Tibial artery (tissue), 4 donors: Measurements from ENCODE around the gene ZIM2.

Source experiments
- DNase-seq, 2 donors: peaks; one replicate each; pipeline ENCODE4 v3.0.0-alpha.2; 2019
- H3K27ac ChIP-seq, 2 donors: fragments of 200-600 bp; sonication (generic) in 1 of 2; 1 replicate in 1 of 2; 2 replicates in 1 of 2; pipeline ENCODE4 v1.5.1; 2018 to 2019; ENCODE audit warnings: mild to moderate bottlenecking in 1 of 2
- H3K27me3 ChIP-seq, 2 donors: fragments of 200-600 bp; sonication (generic) in 1 of 2; one replicate each; pipeline versions ENCODE4 v1.5.1 to v1.6.0; 2016 to 2019
- H3K36me3 ChIP-seq, 3 donors: fragments of 200-600 bp; sonication (generic) in 2 of 3; one replicate each; pipeline ENCODE4 v1.5.1; 2016 to 2019; ENCODE audit warnings: mild to moderate bottlenecking in 2 of 3
- H3K4me1 ChIP-seq, 4 donors: fragments of 200-600 bp; sonication (generic) in 2 of 4; 1 replicate in 3 of 4; 2 replicates in 1 of 4; pipeline ENCODE4 v1.5.1; 2016 to 2019
- H3K4me3 ChIP-seq, 2 donors: fragments of 200-600 bp; sonication (generic) in 1 of 2; 1 replicate in 1 of 2; 2 replicates in 1 of 2; pipeline ENCODE4 v1.5.1; 2018 to 2019; ENCODE audit warnings: mild to moderate bottlenecking in 2 of 2
- H3K9me3 ChIP-seq, 3 donors: fragments of 200-600 bp; sonication (generic) in 1 of 3; one replicate each; pipeline ENCODE4 v1.5.1; 2016 to 2019
- CTCF ChIP-seq, 2 experiments: fragments of 200-600 bp in 1 of 2; fragments of 450-650 bp in 1 of 2; IDR thresholded peaks; one replicate each; pipeline ENCODE4 v1.5.1; 2017 to 2019; ENCODE audit warnings: antibody characterized with exemption in 2 of 2, mild to moderate bottlenecking in 1 of 2, moderate library complexity in 1 of 2
- intact Hi-C: fragments of 100-400 bp; cut with DNase I; formaldehyde crosslinking; loops from one replicate; pipeline ENCODE4 v1.15.0; 2023; ENCODE audit warnings: low total_unique reads

ZIM2 gene

DNA sequence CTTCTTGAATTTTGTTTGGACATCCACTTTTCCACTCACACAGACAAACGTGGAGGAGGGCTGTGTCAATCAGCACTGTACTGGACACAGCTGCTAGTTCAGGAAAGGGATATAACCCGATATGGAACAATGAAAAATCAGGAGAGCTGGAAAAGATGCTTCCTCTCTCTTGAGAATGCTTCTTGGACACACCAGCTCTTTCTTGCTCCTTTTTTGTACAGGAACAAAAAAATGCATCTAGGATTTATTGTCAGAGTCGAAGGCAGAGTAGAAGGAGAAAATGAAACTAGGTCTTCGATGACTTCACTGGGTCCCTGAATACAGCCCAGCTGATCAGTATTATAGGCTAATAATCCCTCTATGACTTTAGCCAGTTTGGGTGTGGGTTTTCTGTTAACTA is 62.2 kb downstream of the ZIM2 start:
- H3K4me1 ChIP-seq, result no peaks in the 10 kb centered on the region
- no peak overlapping the region for H3K27ac ChIP-seq
- DNase-seq, result no peak
- H3K9me3 ChIP-seq, result no peaks in the 10 kb centered on the region
- no peak overlapping the region for H3K4me3 ChIP-seq
- TF ChIP-seq CTCF (IDR thresholded peaks at IDR 0.05), result no peak
- H3K27me3 ChIP-seq, result no peaks in the 10 kb centered on the region
- H3K36me3 ChIP-seq, result no peaks in the 10 kb centered on the region
- intact Hi-C loops, result no loop called here

DNA sequence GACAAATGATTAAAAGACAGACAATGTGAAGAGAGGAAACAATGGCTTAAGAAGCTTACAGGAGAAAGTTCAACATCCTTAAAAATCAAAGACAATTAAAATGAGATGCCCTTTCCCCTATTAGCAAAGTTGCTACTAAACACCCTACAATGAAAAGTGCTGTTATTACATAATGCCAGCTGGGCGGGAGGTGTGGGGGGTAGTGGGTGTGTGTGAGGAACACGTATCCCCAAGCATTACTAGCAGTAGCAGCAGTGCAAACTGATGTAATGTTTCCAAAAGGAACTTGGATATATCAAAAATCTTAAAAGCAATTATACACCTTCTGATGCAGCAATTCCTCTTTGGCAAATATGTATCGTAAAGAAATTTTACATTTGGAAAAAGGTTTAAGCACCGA is 70.9 kb downstream of the ZIM2 start:
- Histone ChIP-seq H3K36me3 (no peaks in the 10 kb centered on the region), H3K9me3 (peaks cover 0 to 10% (median 4%) of the 10 kb centered on the region in 3 donors), H3K4me1 (peaks cover 0 to 5% (median 0%) of the 10 kb centered on the region in 4 donors), H3K27ac (no peak overlapping the region), H3K4me3 (no peak overlapping the region), H3K27me3 (no peaks in the 10 kb centered on the region)
- intact Hi-C loops, result no loop called here
- TF ChIP-seq CTCF (IDR thresholded peaks at IDR 0.05), result no peak
- DNase-seq, result no peak

- H3K4me3 ChIP-seq, result peak overlapping the region; percentile 41
- intact Hi-C loops, result no loop called here
- DNase-seq, result peak in 1 of 2 donors; percentile 65
Observed at GRCh38 chr19:56765137-56765536, 75.4 kb downstream of the ZIM2 start.

GRCh38 chr19:56764196-56764695 is 76.3 kb downstream of the ZIM2 start:
- H3K27me3 ChIP-seq, result no peaks in the 10 kb centered on the region
- no peak for DNase-seq
- H3K4me1 ChIP-seq, result peaks cover 0 to 5% (median 0%) of the 10 kb centered on the region in 4 donors
- intact Hi-C loops, result no loop called here
- no peak overlapping the region for H3K27ac ChIP-seq
- no peak for TF ChIP-seq CTCF (IDR thresholded peaks at IDR 0.05)
- no peaks in the 10 kb centered on the region for H3K36me3 ChIP-seq
- peaks cover 0 to 18% (median 8%) of the 10 kb centered on the region in 3 donors for H3K9me3 ChIP-seq
- no peak overlapping the region for H3K4me3 ChIP-seq

More at GRCh38 chr19:56765137-56765536, 75.4 kb downstream of the ZIM2 start:
- Histone ChIP-seq H3K4me1 (peaks cover 0 to 5% (median 0%) of the 10 kb centered on the region in 4 donors), H3K36me3 (no peaks in the 10 kb centered on the region), H3K27me3 (no peaks in the 10 kb centered on the region), H3K9me3 (peaks cover 0 to 12% (median 8%) of the 10 kb centered on the region in 3 donors), H3K27ac (no peak overlapping the region)
- no peak for TF ChIP-seq CTCF (IDR thresholded peaks at IDR 0.05)

GRCh38 chr19:56760842-56761241 is 79.7 kb downstream of the ZIM2 start:
- no peak for DNase-seq
- no peak overlapping the region for H3K4me3 ChIP-seq
- no peak for TF ChIP-seq CTCF (IDR thresholded peaks at IDR 0.05)
- no peaks in the 10 kb centered on the region for H3K27me3 ChIP-seq
- no peaks in the 10 kb centered on the region for H3K36me3 ChIP-seq
- peaks cover 0 to 28% (median 8%) of the 10 kb centered on the region in 3 donors for H3K9me3 ChIP-seq
- peaks cover 0 to 5% (median 0%) of the 10 kb centered on the region in 4 donors for H3K4me1 ChIP-seq
- intact Hi-C loops, result no loop called here
- H3K27ac ChIP-seq, result no peak overlapping the region

DNA sequence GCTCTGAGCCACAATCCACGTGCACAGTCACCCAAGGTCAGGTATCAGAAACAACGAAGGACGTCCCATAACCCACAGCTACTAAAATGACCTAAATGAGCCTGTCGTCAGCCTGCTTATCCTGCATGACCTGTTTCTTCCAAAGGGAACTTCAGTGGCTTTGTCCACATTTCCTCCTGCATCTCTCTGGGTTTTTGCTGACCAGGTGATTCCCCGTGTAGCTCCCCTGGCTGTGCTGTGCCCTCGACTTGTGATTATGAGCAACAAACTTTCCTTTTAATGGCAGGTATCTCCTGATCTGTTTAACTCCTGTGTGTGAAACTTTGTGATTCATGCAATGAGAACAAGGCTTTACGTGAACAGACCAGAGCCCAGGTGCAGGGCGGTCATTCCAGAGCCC is 81.0 kb downstream of the ZIM2 start:
- peaks cover 0 to 18% (median 2%) of the 10 kb centered on the region in 3 donors for H3K9me3 ChIP-seq
- intact Hi-C loops, result no loop called here

More for the DNA sequence above, 81.0 kb downstream of the ZIM2 start:
- no peak overlapping the region for H3K27ac ChIP-seq
- H3K4me3 ChIP-seq, result no peak overlapping the region
- H3K36me3 ChIP-seq, result no peaks in the 10 kb centered on the region
- TF ChIP-seq CTCF (IDR thresholded peaks at IDR 0.05), result no peak
- H3K4me1 ChIP-seq, result no peaks in the 10 kb centered on the region
- H3K27me3 ChIP-seq, result no peaks in the 10 kb centered on the region
- DNase-seq, result no peak
